K562 (cell line): ENCODE results near the gene RORC. TPM values are rescaled to one million over a fixed set of nuclear protein-coding genes. Genes with fewer than 3 reads are reported as not detected.

Source experiments
- BCOR ChIP-seq: fragments of 450-650 bp; IDR thresholded peaks from 2 replicates; pipeline ENCODE4 v1.6.1; 2016
- ELF2 ChIP-seq: fragments of 250-450 bp; sonication (Bioruptor Pico); IDR thresholded peaks from 2 replicates; pipeline ENCODE4 v1.5.0; 2021; ENCODE audit warnings: mild to moderate bottlenecking
- GATAD2A ChIP-seq: fragments of 450-650 bp; IDR thresholded peaks from 2 replicates; pipeline ENCODE4 v1.6.1; 2017
- NFATC3 ChIP-seq: fragments of 450-650 bp; IDR thresholded peaks from 2 replicates; pipeline ENCODE4 v1.6.1; 2017; ENCODE audit warnings: mild to moderate bottlenecking
- ZNF165 ChIP-seq: fragments of 250-450 bp; sonication (Bioruptor Pico); IDR thresholded peaks from 2 replicates; pipeline ENCODE4 v1.4.0; 2020; ENCODE audit warnings: borderline replicate concordance
- polyA plus RNA-seq, 8 experiments: library from polyadenylated mRNA; depleted of rRNA in 4 of 8; stranded (reverse) in 5 of 8; unstranded in 3 of 8; fragments of >200 nt; fragmentation: Nextera tagmentation in 2 of 8; fragmentation: Illumina TruSeq in 1 of 8; extraction: Ambion mirVana in 2 of 8; extraction: Trizol in 1 of 8; gene quantifications; 2 replicates each; pipeline versions ENCODE4 v1.2.1 to v1.2.3, GENCODE V29; 2011 to 2014; ENCODE audit warnings: inconsistent platforms in 1 of 8, missing spikeins in 1 of 8
- total RNA-seq, 7 experiments: library from RNA; depleted of rRNA in 6 of 7; stranded (reverse); fragments of >200 nt in 6 of 7; fragmentation: Illumina TruSeq in 2 of 7; extraction: Trizol in 2 of 7; gene quantifications; 2 replicates each; pipeline versions ENCODE4 v1.2.1 to v1.2.3, GENCODE V29; 2011 to 2021; ENCODE audit warnings: low replicate concordance in 1 of 7
- TF ChIP-seq, protein P1 (sequence below): fragments of 250-450 bp; sonication (Bioruptor Pico); IDR thresholded peaks from 2 replicates; pipeline ENCODE4 v1.5.0; 2022; ENCODE audit warnings: mild to moderate bottlenecking
- TF ChIP-seq, protein P2 (sequence below): fragments of 450-650 bp; formaldehyde crosslinking; IDR thresholded peaks from 2 replicates; pipeline ENCODE4 v1.4.0; 2020; ENCODE audit warnings: mild to moderate bottlenecking, mixed read lengths
- TF ChIP-seq, protein P3 (sequence below): sonication (generic); formaldehyde crosslinking; IDR thresholded peaks from 2 replicates; pipeline ENCODE4 v1.5.0; 2020; ENCODE audit warnings: missing genetic modification reagents
- TF ChIP-seq, protein P4 (sequence below): sonication (generic); formaldehyde crosslinking; IDR thresholded peaks from 2 replicates; pipeline ENCODE4 v1.8.0; 2023; ENCODE audit warnings: mild to moderate bottlenecking, missing genetic modification reagents
- TF ChIP-seq, protein P5 (sequence below): fragments of 450-650 bp; formaldehyde crosslinking; IDR thresholded peaks from 2 replicates; pipeline ENCODE4 v1.4.0; 2022; ENCODE audit warnings: missing genetic modification characterization
- TF ChIP-seq, protein P6 (sequence below): fragments of 450-650 bp; IDR thresholded peaks from 2 replicates; pipeline ENCODE4 v1.6.1; 2017; ENCODE audit warnings: antibody characterized with exemption, mild to moderate bottlenecking
- TF ChIP-seq, protein P7 (sequence below): fragments of 250-450 bp; sonication (Bioruptor Pico); IDR thresholded peaks from 2 replicates; pipeline ENCODE4 v1.5.1; 2021; ENCODE audit warnings: mild to moderate bottlenecking

The RORC gene
- total and polyA plus RNA-seq, 9 of the 15 experiments (the other 6 are each of a cell fraction or from before 2014, with no cell fraction given): not detected

DNA sequence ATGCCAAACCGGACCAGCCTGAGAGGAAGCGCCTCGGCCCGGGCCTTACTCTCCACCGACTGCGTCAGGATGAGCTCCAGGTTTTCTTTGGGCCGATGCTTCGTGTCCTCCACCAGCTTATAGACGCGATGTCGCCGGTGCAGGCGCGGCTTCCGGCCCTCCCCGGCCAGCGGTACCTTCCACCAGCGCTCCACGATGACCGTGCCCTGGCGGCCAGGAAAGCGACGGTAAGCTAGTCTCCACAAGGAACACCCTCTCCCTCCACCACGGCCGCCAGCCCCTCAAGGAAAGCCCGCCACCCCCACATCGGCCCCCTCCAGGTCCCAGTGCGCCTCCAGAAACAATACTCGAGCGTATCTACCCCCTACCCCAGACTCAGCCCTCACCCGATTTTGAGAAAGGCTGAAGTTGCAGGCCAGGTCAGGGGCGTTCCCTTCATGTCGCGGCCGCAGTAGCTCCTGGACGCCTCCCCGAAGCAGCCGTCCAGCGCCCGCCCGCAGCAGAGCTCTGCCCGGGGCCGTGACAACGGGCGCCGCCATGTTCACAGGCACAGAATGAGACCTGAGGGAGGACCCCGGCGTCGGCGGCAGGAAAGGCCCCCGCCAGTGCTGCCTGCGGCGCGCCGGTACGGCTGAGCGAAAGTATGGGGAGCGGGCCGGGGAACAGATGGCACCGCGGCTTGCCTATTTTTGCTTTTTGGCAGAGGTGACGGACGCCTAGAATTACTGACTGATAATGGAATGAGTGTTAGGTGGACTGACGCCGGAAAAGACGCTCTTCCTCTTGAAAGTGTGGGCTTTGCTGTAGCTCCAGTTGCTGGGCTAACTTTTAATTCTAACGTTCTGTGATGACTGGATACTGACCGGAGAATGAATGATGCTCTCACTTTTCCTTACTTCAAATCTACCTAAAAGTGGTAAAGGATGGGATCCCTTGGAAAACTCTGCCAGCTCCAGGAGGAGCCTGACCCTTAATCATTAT, 68.4 kb downstream of the RORC start, which contains the start of gene MRPL9 (continued):
- TF ChIP-seq, protein P1, sequence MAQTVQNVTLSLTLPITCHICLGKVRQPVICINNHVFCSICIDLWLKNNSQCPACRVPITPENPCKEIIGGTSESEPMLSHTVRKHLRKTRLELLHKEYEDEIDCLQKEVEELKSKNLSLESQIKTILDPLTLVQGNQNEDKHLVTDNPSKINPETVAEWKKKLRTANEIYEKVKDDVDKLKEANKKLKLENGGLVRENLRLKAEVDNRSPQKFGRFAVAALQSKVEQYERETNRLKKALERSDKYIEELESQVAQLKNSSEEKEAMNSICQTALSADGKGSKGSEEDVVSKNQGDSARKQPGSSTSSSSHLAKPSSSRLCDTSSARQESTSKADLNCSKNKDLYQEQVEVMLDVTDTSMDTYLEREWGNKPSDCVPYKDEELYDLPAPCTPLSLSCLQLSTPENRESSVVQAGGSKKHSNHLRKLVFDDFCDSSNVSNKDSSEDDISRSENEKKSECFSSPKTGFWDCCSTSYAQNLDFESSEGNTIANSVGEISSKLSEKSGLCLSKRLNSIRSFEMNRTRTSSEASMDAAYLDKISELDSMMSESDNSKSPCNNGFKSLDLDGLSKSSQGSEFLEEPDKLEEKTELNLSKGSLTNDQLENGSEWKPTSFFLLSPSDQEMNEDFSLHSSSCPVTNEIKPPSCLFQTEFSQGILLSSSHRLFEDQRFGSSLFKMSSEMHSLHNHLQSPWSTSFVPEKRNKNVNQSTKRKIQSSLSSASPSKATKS: no peak
- no peak for TF ChIP-seq NFATC3
- TF ChIP-seq, protein P2, sequence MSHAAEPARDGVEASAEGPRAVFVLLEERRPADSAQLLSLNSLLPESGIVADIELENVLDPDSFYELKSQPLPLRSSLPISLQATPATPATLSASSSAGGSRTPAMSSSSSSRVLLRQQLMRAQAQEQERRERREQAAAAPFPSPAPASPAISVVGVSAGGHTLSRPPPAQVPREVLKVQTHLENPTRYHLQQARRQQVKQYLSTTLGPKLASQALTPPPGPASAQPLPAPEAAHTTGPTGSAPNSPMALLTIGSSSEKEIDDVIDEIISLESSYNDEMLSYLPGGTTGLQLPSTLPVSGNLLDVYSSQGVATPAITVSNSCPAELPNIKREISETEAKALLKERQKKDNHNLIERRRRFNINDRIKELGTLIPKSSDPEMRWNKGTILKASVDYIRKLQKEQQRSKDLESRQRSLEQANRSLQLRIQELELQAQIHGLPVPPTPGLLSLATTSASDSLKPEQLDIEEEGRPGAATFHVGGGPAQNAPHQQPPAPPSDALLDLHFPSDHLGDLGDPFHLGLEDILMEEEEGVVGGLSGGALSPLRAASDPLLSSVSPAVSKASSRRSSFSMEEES (CRISPR knock-in tag): no peak
- no peak for TF ChIP-seq BCOR
- no peak for TF ChIP-seq GATAD2A
- TF ChIP-seq, protein P3, sequence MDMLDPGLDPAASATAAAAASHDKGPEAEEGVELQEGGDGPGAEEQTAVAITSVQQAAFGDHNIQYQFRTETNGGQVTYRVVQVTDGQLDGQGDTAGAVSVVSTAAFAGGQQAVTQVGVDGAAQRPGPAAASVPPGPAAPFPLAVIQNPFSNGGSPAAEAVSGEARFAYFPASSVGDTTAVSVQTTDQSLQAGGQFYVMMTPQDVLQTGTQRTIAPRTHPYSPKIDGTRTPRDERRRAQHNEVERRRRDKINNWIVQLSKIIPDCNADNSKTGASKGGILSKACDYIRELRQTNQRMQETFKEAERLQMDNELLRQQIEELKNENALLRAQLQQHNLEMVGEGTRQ (CRISPR knock-in tag): no peak
- no peak for TF ChIP-seq ZNF165 (CRISPR knock-in tag)
- TF ChIP-seq ELF2 (CRISPR knock-in tag): 0 out of 2 replicates have a peak, but pooled peaks have one; percentile 23
- TF ChIP-seq, protein P4, sequence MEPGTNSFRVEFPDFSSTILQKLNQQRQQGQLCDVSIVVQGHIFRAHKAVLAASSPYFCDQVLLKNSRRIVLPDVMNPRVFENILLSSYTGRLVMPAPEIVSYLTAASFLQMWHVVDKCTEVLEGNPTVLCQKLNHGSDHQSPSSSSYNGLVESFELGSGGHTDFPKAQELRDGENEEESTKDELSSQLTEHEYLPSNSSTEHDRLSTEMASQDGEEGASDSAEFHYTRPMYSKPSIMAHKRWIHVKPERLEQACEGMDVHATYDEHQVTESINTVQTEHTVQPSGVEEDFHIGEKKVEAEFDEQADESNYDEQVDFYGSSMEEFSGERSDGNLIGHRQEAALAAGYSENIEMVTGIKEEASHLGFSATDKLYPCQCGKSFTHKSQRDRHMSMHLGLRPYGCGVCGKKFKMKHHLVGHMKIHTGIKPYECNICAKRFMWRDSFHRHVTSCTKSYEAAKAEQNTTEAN (CRISPR knock-in tag): no peak
- TF ChIP-seq, protein P5, sequence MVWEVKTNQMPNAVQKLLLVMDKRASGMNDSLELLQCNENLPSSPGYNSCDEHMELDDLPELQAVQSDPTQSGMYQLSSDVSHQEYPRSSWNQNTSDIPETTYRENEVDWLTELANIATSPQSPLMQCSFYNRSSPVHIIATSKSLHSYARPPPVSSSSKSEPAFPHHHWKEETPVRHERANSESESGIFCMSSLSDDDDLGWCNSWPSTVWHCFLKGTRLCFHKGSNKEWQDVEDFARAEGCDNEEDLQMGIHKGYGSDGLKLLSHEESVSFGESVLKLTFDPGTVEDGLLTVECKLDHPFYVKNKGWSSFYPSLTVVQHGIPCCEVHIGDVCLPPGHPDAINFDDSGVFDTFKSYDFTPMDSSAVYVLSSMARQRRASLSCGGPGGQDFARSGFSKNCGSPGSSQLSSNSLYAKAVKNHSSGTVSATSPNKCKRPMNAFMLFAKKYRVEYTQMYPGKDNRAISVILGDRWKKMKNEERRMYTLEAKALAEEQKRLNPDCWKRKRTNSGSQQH (CRISPR knock-in tag): no peak
- TF ChIP-seq, protein P6, sequence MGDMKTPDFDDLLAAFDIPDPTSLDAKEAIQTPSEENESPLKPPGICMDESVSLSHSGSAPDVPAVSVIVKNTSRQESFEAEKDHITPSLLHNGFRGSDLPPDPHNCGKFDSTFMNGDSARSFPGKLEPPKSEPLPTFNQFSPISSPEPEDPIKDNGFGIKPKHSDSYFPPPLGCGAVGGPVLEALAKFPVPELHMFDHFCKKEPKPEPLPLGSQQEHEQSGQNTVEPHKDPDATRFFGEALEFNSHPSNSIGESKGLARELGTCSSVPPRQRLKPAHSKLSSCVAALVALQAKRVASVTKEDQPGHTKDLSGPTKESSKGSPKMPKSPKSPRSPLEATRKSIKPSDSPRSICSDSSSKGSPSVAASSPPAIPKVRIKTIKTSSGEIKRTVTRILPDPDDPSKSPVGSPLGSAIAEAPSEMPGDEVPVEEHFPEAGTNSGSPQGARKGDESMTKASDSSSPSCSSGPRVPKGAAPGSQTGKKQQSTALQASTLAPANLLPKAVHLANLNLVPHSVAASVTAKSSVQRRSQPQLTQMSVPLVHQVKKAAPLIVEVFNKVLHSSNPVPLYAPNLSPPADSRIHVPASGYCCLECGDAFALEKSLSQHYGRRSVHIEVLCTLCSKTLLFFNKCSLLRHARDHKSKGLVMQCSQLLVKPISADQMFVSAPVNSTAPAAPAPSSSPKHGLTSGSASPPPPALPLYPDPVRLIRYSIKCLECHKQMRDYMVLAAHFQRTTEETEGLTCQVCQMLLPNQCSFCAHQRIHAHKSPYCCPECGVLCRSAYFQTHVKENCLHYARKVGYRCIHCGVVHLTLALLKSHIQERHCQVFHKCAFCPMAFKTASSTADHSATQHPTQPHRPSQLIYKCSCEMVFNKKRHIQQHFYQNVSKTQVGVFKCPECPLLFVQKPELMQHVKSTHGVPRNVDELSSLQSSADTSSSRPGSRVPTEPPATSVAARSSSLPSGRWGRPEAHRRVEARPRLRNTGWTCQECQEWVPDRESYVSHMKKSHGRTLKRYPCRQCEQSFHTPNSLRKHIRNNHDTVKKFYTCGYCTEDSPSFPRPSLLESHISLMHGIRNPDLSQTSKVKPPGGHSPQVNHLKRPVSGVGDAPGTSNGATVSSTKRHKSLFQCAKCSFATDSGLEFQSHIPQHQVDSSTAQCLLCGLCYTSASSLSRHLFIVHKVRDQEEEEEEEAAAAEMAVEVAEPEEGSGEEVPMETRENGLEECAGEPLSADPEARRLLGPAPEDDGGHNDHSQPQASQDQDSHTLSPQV: no peak
- TF ChIP-seq, protein P7, sequence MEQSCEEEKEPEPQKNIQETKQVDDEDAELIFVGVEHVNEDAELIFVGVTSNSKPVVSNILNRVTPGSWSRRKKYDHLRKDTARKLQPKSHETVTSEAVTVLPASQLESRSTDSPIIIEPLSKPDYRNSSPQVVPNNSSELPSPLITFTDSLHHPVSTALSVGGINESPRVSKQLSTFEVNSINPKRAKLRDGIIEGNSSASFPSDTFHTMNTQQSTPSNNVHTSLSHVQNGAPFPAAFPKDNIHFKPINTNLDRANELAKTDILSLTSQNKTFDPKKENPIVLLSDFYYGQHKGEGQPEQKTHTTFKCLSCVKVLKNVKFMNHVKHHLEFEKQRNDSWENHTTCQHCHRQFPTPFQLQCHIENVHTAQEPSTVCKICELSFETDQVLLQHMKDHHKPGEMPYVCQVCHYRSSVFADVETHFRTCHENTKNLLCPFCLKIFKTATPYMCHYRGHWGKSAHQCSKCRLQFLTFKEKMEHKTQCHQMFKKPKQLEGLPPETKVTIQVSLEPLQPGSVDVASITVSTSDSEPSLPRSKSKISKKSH (CRISPR knock-in tag): no peak
